Neural cell (in vitro differentiated cells): ENCODE measurements around the gene VSIG10L. TPM values are rescaled to one million over a fixed set of nuclear protein-coding genes. Genes with fewer than 3 reads are reported as not detected.

Experiments used
- H2AFZ ChIP-seq: fragments of 200-600, 300-800 bp; sonication (generic), shearing (Covaris generic); 2 replicates; pipeline ENCODE4 v1.6.0; 2014; ENCODE audit warnings: low read depth, mild to moderate bottlenecking, antibody characterized with exemption, low read length, moderate library complexity
- H3F3A ChIP-seq: fragments of 200-600 bp; shearing (Covaris generic); 2 replicates; pipeline ENCODE4 v1.6.1; 2016; ENCODE audit warnings: mild to moderate bottlenecking, moderate library complexity, mixed read lengths, antibody characterized with exemption, low read length; ENCODE audit not compliant: insufficient read depth, poor library complexity, severe bottlenecking
- H3K27ac ChIP-seq: fragments of 200-600, 300-800 bp; sonication (generic), shearing (Covaris generic); 2 replicates; pipeline ENCODE4 v1.5.1; 2014; ENCODE audit warnings: mild to moderate bottlenecking, low read length, moderate library complexity
- H3K27me3 ChIP-seq: fragments of 300-800, 200-600 bp; sonication (generic), shearing (Covaris generic); 2 replicates; pipeline ENCODE4 v1.6.0; 2014; ENCODE audit warnings: mild to moderate bottlenecking, low read depth, low read length, moderate library complexity; ENCODE audit not compliant: insufficient read depth
- H3K36me3 ChIP-seq: fragments of 300-800, 200-600 bp; sonication (generic), shearing (Covaris generic); 2 replicates; pipeline ENCODE4 v1.5.1; 2014; ENCODE audit warnings: mild to moderate bottlenecking, antibody characterized with exemption, low read length, moderate library complexity; ENCODE audit not compliant: insufficient read depth
- H3K4me2 ChIP-seq: fragments of 300-800, 200-600 bp; sonication (generic), shearing (Covaris generic); 2 replicates; pipeline ENCODE4 v1.6.0; 2014; ENCODE audit warnings: mild to moderate bottlenecking, low read length
- H3K4me3 ChIP-seq: fragments of 300-800, 200-600 bp; sonication (generic), shearing (Covaris generic); 2 replicates; pipeline ENCODE4 v1.5.1; 2014; ENCODE audit warnings: mild to moderate bottlenecking, low read length, moderate library complexity
- H3K79me2 ChIP-seq: fragments of 200-600 bp; shearing (Covaris generic); replicated peaks from 2 replicates; pipeline ENCODE4 v1.6.0; 2014; ENCODE audit warnings: mild to moderate bottlenecking, low read length, moderate library complexity; ENCODE audit not compliant: insufficient read depth
- H3K9ac ChIP-seq: fragments of 300-800, 200-600 bp; sonication (generic), shearing (Covaris generic); 2 replicates; pipeline ENCODE4 v1.6.1; 2016; ENCODE audit warnings: mild to moderate bottlenecking, low read length, mixed read lengths
- H3K9me2 ChIP-seq: fragments of 200-600 bp; shearing (Covaris generic); 2 replicates; pipeline ENCODE4 v1.6.1; 2016; ENCODE audit warnings: mild to moderate bottlenecking, low read length, mixed read lengths; ENCODE audit not compliant: insufficient read depth
- H3K9me3 ChIP-seq: fragments of 200-600, 300-800 bp; sonication (generic), shearing (Covaris generic); 2 replicates; pipeline ENCODE4 v1.6.1; 2016; ENCODE audit warnings: mild to moderate bottlenecking, mixed run types, low read length, moderate library complexity, mixed read lengths
- H4K20me1 ChIP-seq: fragments of 200-600 bp; shearing (Covaris generic); 2 replicates; pipeline ENCODE4 v1.6.1; 2016; ENCODE audit warnings: mild to moderate bottlenecking, mixed run types; ENCODE audit not compliant: insufficient read depth
- CTCF ChIP-seq: fragments of 450-650 bp; IDR thresholded peaks from 2 replicates; pipeline ENCODE4 v1.5.1; 2014; ENCODE audit warnings: antibody characterized with exemption, mild to moderate bottlenecking, moderate library complexity; ENCODE audit not compliant: poor library complexity, severe bottlenecking
- EP300 ChIP-seq: fragments of 450-650 bp; conservative IDR thresholded peaks from 2 replicates; pipeline ENCODE4 v1.6.1; 2014; ENCODE audit warnings: antibody characterized with exemption, mild to moderate bottlenecking, moderate library complexity; ENCODE audit not compliant: poor library complexity, severe bottlenecking
- EZH2 ChIP-seq: fragments of 200-600, 300-800 bp; shearing (Covaris generic), sonication (generic); IDR thresholded peaks from 2 replicates; pipeline ENCODE4 v1.6.1; 2014; ENCODE audit warnings: antibody characterized with exemption, low read length, borderline replicate concordance, mild to moderate bottlenecking; ENCODE audit not compliant: insufficient read depth, poor library complexity, severe bottlenecking
- MXI1 ChIP-seq: fragments of 450-650 bp; conservative IDR thresholded peaks from 2 replicates; pipeline ENCODE4 v1.6.1; 2014; ENCODE audit warnings: antibody characterized with exemption, mild to moderate bottlenecking; ENCODE audit not compliant: poor library complexity, severe bottlenecking
- POLR2AphosphoS5 ChIP-seq: IDR thresholded peaks from 2 replicates; pipeline ENCODE4 v1.6.1; 2012
- RAD21 ChIP-seq: fragments of 450-650 bp; conservative IDR thresholded peaks from 2 replicates; pipeline ENCODE4 v1.6.1; 2014; ENCODE audit warnings: antibody characterized with exemption, mild to moderate bottlenecking, moderate library complexity
- REST ChIP-seq: IDR thresholded peaks from 2 replicates; pipeline ENCODE4 v1.6.1; 2012; ENCODE audit warnings: borderline replicate concordance
- SMC3 ChIP-seq: fragments of 450-650 bp; conservative IDR thresholded peaks from 2 replicates; pipeline ENCODE4 v1.6.1; 2014; ENCODE audit warnings: antibody characterized with exemption, mild to moderate bottlenecking, moderate library complexity; ENCODE audit not compliant: poor library complexity
- TAF1 ChIP-seq: IDR thresholded peaks from 2 replicates; pipeline ENCODE4 v1.6.1; 2012; ENCODE audit warnings: low read depth
- polyA plus RNA-seq: library from polyadenylated mRNA; depleted of rRNA; stranded (reverse); fragments of >200 nt; gene quantifications from 2 replicates; pipeline ENCODE4 v1.2.3, GENCODE V29; 2014

VSIG10L gene
- polyA plus RNA-seq, 1 donor from 2014 or later, result 2.3 TPM

- Histone ChIP-seq H3K4me3 (no peak overlapping the region), H3K27me3 (no peaks in the 10 kb centered on the region), H3K4me2 (no peak overlapping the region), H4K20me1 (no peaks in the 10 kb centered on the region), H3K9me3 (no peaks in the 10 kb centered on the region), H3K36me3 (no peaks in the 10 kb centered on the region), H2AFZ (no peak overlapping the region), H3K9me2 (no peaks in the 10 kb centered on the region), H3K27ac (no peak overlapping the region), H3K79me2 (no peaks in the 10 kb centered on the region), H3F3A (no peaks in the 10 kb centered on the region), H3K9ac (no peak overlapping the region)
- TF ChIP-seq MXI1, result no peak
- TF ChIP-seq EZH2, result no peak
- no peak for TF ChIP-seq RAD21
- no peak for TF ChIP-seq CTCF
- TF ChIP-seq POLR2AphosphoS5, result no peak
- TF ChIP-seq EP300, result no peak
- no peak for TF ChIP-seq SMC3
- TF ChIP-seq REST, result no peak
- no peak for TF ChIP-seq TAF1
Measured at GRCh38 chr19:51347209-51347928, 5.4 kb upstream of the VSIG10L start.

- Histone ChIP-seq H4K20me1 (no peaks in the 10 kb centered on the region), H3F3A (no peaks in the 10 kb centered on the region), H3K27me3 (no peaks in the 10 kb centered on the region), H2AFZ (no peak overlapping the region), H3K79me2 (no peaks in the 10 kb centered on the region), H3K9me2 (no peaks in the 10 kb centered on the region), H3K4me3 (no peak overlapping the region), H3K9me3 (no peaks in the 10 kb centered on the region), H3K27ac (no peak overlapping the region), H3K4me2 (no peak overlapping the region), H3K9ac (no peak overlapping the region), H3K36me3 (no peaks in the 10 kb centered on the region)
- no peak for TF ChIP-seq CTCF
- no peak for TF ChIP-seq MXI1
- TF ChIP-seq EZH2, result no peak
- TF ChIP-seq POLR2AphosphoS5, result no peak
- no peak for TF ChIP-seq SMC3
- TF ChIP-seq RAD21, result no peak
- no peak for TF ChIP-seq EP300
Measured at GRCh38 chr19:51346742-51347141, 4.8 kb upstream of the VSIG10L start.
